Tibial nerve (tissue), 4 donors: ENCODE results near the gene ERC2. TPM values are rescaled to one million over a fixed set of nuclear protein-coding genes. Genes with fewer than 3 reads are reported as not detected.

ENCODE experiments used
- DNase-seq, 2 donors: peaks; one replicate each; pipeline ENCODE4 v3.0.0-alpha.2; 2019; ENCODE audit warnings: low spot score in 2 of 2
- H3K27ac ChIP-seq, 4 donors: fragments of 200-600 bp; sonication (generic) in 3 of 4; one replicate each; pipeline ENCODE4 v1.5.1; 2017 to 2019; ENCODE audit warnings: mild to moderate bottlenecking in 1 of 4
- H3K27me3 ChIP-seq, 2 donors: fragments of 200-600 bp; sonication (generic) in 1 of 2; one replicate each; pipeline versions ENCODE4 v1.5.1 to v1.6.0; 2017 to 2019
- H3K36me3 ChIP-seq, 3 donors: fragments of 200-600 bp; sonication (generic); one replicate each; pipeline ENCODE4 v1.5.1; 2018 to 2019
- H3K4me1 ChIP-seq, 4 donors: fragments of 200-600 bp; sonication (generic) in 3 of 4; one replicate each; pipeline ENCODE4 v1.5.1; 2017 to 2019
- H3K4me3 ChIP-seq, 4 donors: fragments of 200-600 bp; sonication (generic) in 3 of 4; one replicate each; pipeline ENCODE4 v1.5.1; 2017 to 2019; ENCODE audit warnings: mild to moderate bottlenecking in 1 of 4, moderate library complexity in 1 of 4
- H3K9me3 ChIP-seq, 4 donors: fragments of 200-600 bp; sonication (generic) in 3 of 4; one replicate each; pipeline ENCODE4 v1.5.1; 2017 to 2019
- CTCF ChIP-seq, 5 experiments: fragments of 200-600 bp in 3 of 5; fragments of 450-650 bp in 2 of 5; sonication (generic) in 3 of 5; IDR thresholded peaks; one replicate each; pipeline ENCODE4 v1.5.1; 2016 to 2019; ENCODE audit warnings: antibody characterized with exemption in 5 of 5, mild to moderate bottlenecking in 3 of 5, moderate library complexity in 2 of 5
- EP300 ChIP-seq, 2 donors: sonication (generic); formaldehyde crosslinking; IDR thresholded peaks; one replicate each; pipeline ENCODE4 v1.6.1; 2017; ENCODE audit warnings: antibody characterized with exemption in 2 of 2, mild to moderate bottlenecking in 1 of 2
- POLR2A ChIP-seq, 2 donors: fragments of 450-650 bp; IDR thresholded peaks; one replicate each; pipeline ENCODE4 v1.6.1; 2017; ENCODE audit warnings: antibody characterized with exemption in 2 of 2, mild to moderate bottlenecking in 2 of 2, moderate library complexity in 2 of 2
- WGBS, 2 donors: methylation state at CpG; one replicate each; pipeline ENCODE4 v1.1.5; 2018; 5-methylcytosine and 5-hydroxymethylcytosine counted together
- total RNA-seq, 4 donors: library from RNA; depleted of rRNA; stranded (reverse); fragments of >200 nt; gene quantifications; one replicate each; pipeline ENCODE4 v1.1.0, GENCODE V29; 2016

The ERC2 gene
- total RNA-seq, 4 donors from 2014 or later = 0.84 to 0.98 (median 0.90) TPM; not detected in 1

- Histone ChIP-seq H3K36me3 (no peaks in the 10 kb centered on the region), H3K4me3 (no peak overlapping the region), H3K27me3 (no peaks in the 10 kb centered on the region), H3K27ac (no peak overlapping the region), H3K4me1 (no peaks in the 10 kb centered on the region), H3K9me3 (peaks cover 0 to 3% (median 0%) of the 10 kb centered on the region in 4 donors)
- no peak for DNase-seq
- 57 to 81% methylated on average over 2 of the region's 2 CpGs for WGBS, 2 donors
- TF ChIP-seq EP300 (IDR thresholded peaks at IDR 0.05) (no peak), POLR2A (IDR thresholded peaks at IDR 0.05) (no peak)
Measured at GRCh38 chr3:55828712-55829111, 639.6 kb downstream of the ERC2 start.

- Histone ChIP-seq H3K36me3 (no peaks in the 10 kb centered on the region), H3K4me3 (no peak overlapping the region), H3K27me3 (no peaks in the 10 kb centered on the region), H3K4me1 (no peaks in the 10 kb centered on the region), H3K9me3 (peaks cover 0 to 3% (median 0%) of the 10 kb centered on the region in 4 donors), H3K27ac (no peak overlapping the region)
- no peak for DNase-seq
- 70 to 72% methylated on average over 10 of the region's 10 CpGs for WGBS, 2 donors
- no peak for TF ChIP-seq EP300 (IDR thresholded peaks at IDR 0.05)
- no peak for TF ChIP-seq CTCF (IDR thresholded peaks at IDR 0.05)
- TF ChIP-seq POLR2A (IDR thresholded peaks at IDR 0.05) = no peak
Measured at GRCh38 chr3:55827786-55828185, 640.5 kb downstream of the ERC2 start.

- Histone ChIP-seq H3K4me3 (no peak overlapping the region), H3K27me3 (no peaks in the 10 kb centered on the region), H3K9me3 (peaks cover 0 to 3% (median 0%) of the 10 kb centered on the region in 4 donors), H3K36me3 (no peaks in the 10 kb centered on the region), H3K4me1 (no peaks in the 10 kb centered on the region), H3K27ac (no peak overlapping the region)
- TF ChIP-seq EP300 (IDR thresholded peaks at IDR 0.05) = no peak
- no peak for TF ChIP-seq CTCF (IDR thresholded peaks at IDR 0.05)
- no peak for TF ChIP-seq POLR2A (IDR thresholded peaks at IDR 0.05)
- 57 to 58% methylated on average over 6 of the region's 6 CpGs for WGBS, 2 donors
- DNase-seq = no peak
Measured at GRCh38 chr3:55826731-55827496, 641.4 kb downstream of the ERC2 start.

GRCh38 chr3:55826097-55826496 lies 642.2 kb downstream of the ERC2 start:
- DNase-seq = no peak

GRCh38 chr3:55824406-55824805 lies 643.9 kb downstream of the ERC2 start:
- Histone ChIP-seq H3K27ac (no peak overlapping the region), H3K36me3 (no peaks in the 10 kb centered on the region), H3K4me3 (no peak overlapping the region), H3K4me1 (no peaks in the 10 kb centered on the region), H3K9me3 (peaks cover 0 to under 1% (median 0%) of the 10 kb centered on the region in 4 donors), H3K27me3 (no peaks in the 10 kb centered on the region)
- DNase-seq = no peak
- TF ChIP-seq CTCF (IDR thresholded peaks at IDR 0.05) (no peak), EP300 (IDR thresholded peaks at IDR 0.05) (no peak)

More at GRCh38 chr3:55826097-55826496, 642.2 kb downstream of the ERC2 start:
- Histone ChIP-seq H3K9me3 (peaks cover 0 to 3% (median 0%) of the 10 kb centered on the region in 4 donors), H3K36me3 (no peaks in the 10 kb centered on the region), H3K4me1 (no peaks in the 10 kb centered on the region), H3K27ac (no peak overlapping the region), H3K27me3 (no peaks in the 10 kb centered on the region), H3K4me3 (no peak overlapping the region)
- TF ChIP-seq POLR2A (IDR thresholded peaks at IDR 0.05) (no peak), CTCF (IDR thresholded peaks at IDR 0.05) (no peak), EP300 (IDR thresholded peaks at IDR 0.05) (no peak)
